Lower lobe of right lung (tissue), 2 donors: ENCODE results near the gene IL12RB1. TPM values are rescaled to one million over a fixed set of nuclear protein-coding genes. Genes with fewer than 3 reads are reported as not detected.

Source experiments
- ATAC-seq, 2 donors: fragments of 200-7000 bp; cut with Tn5 transposase; one replicate each; pipeline ENCODE4 v1.9.1; 2020 to 2022; ENCODE audit warnings: mild to moderate bottlenecking in 2 of 2, moderate library complexity in 2 of 2
- DNase-seq: peaks from one replicate; pipeline ENCODE4 v3.0.0-alpha.2; 2020
- H3K27ac ChIP-seq: fragments of 200-600 bp; one replicate; pipeline ENCODE4 v1.8.0; 2022
- H3K27me3 ChIP-seq: fragments of 200-600 bp; one replicate; pipeline ENCODE4 v1.8.0; 2022; ENCODE audit warnings: low read depth
- H3K36me3 ChIP-seq: fragments of 200-600 bp; one replicate; pipeline ENCODE4 v1.8.0; 2022; ENCODE audit warnings: mild to moderate bottlenecking
- H3K4me1 ChIP-seq: fragments of 200-600 bp; one replicate; pipeline ENCODE4 v1.8.0; 2022
- H3K4me3 ChIP-seq: fragments of 200-600 bp; one replicate; pipeline ENCODE4 v1.8.0; 2022; ENCODE audit warnings: mild to moderate bottlenecking
- H3K9me3 ChIP-seq: fragments of 200-600 bp; one replicate; pipeline ENCODE4 v1.8.0; 2022
- CTCF ChIP-seq: fragments of 200-600 bp; IDR thresholded peaks from one replicate; pipeline ENCODE4 v1.8.0; 2022; ENCODE audit warnings: antibody characterized with exemption, mild to moderate bottlenecking
- intact Hi-C: fragments of 100-400 bp; cut with DNase I; formaldehyde crosslinking; loops from one replicate; pipeline ENCODE4 v1.11.0; 2022
- long read RNA-seq: library from polyadenylated mRNA; unstranded; transcript quantifications from one replicate; pipeline ENCODE4 v2.0.0, GENCODE V29; 2021
- total RNA-seq: library from RNA; stranded (reverse); fragmentation: NEBNext Ultra II Directional; extraction: Animal tissue kit (Norgen Biotek cat#: 25700); gene quantifications from one replicate; pipeline ENCODE4 v1.2.1, GENCODE V29; 2021
- donor health status: DM: no; HTN: yes; CAD: no; lungs with severe emphysema.

The IL12RB1 gene
- 14.6 TPM for total RNA-seq
- long read RNA-seq, transcript IL12RB1-201 (10 exons, 1,902 nt), result major isoform, 8 of 18 reads
- long read RNA-seq, partial matches to known transcripts, result 2 of 18 reads
- long read RNA-seq, other reads (novel, unspliced or antisense), result 6 of 18 reads

- H3K9me3 ChIP-seq, result no peaks in the 10 kb centered on the region
- peaks cover 22% of the 10 kb centered on the region for H3K4me1 ChIP-seq
- no peak for TF ChIP-seq CTCF
- peak within 1 kb of the TSS; percentile 47 for H3K4me3 ChIP-seq
- H3K27ac ChIP-seq, result peak within 1 kb of the TSS; percentile 74
- DNase-seq (peak; percentile 61), ATAC-seq (peak; percentile 47 to 52)
- H3K36me3 ChIP-seq, result no peaks in the 10 kb centered on the region
- intact Hi-C loops, result no loop called here
- no peaks in the 10 kb centered on the region for H3K27me3 ChIP-seq
Measured at GRCh38 chr19:18086590-18087138, at the start of gene IL12RB1. Gene IL12RB1, minus strand, starts transcription at chr19:18086934. Its CDS starts 111 bp downstream, at chr19:18086823.

- H3K4me3 ChIP-seq, result no peak overlapping the region
- H3K9me3 ChIP-seq, result no peaks in the 10 kb centered on the region
- intact Hi-C loops, result no loop called here
- DNase-seq (no peak), ATAC-seq (no peak)
- peaks cover 83% of the 10 kb centered on the region for H3K36me3 ChIP-seq
- TF ChIP-seq CTCF, result no peak
- H3K27me3 ChIP-seq, result no peaks in the 10 kb centered on the region
- no peaks in the 10 kb centered on the region for H3K4me1 ChIP-seq
- H3K27ac ChIP-seq, result no peak overlapping the region
Measured at GRCh38 chr19:18135712-18136584, 49.2 kb upstream of the IL12RB1 start.

GRCh38 chr19:18131841-18132596 lies 45.3 kb upstream of the IL12RB1 start:
- peaks cover 93% of the 10 kb centered on the region for H3K36me3 ChIP-seq
- H3K4me3 ChIP-seq, result no peak overlapping the region
- intact Hi-C loops, result no loop called here
- H3K27ac ChIP-seq, result no peak overlapping the region
- no peaks in the 10 kb centered on the region for H3K4me1 ChIP-seq
- no peak for DNase-seq
- TF ChIP-seq CTCF, result no peak
- no peaks in the 10 kb centered on the region for H3K27me3 ChIP-seq
- ATAC-seq, result no peak
- H3K9me3 ChIP-seq, result no peaks in the 10 kb centered on the region

- Histone ChIP-seq H3K4me3 (no peak overlapping the region), H3K4me1 (no peaks in the 10 kb centered on the region), H3K27me3 (no peaks in the 10 kb centered on the region), H3K27ac (no peak overlapping the region), H3K9me3 (no peaks in the 10 kb centered on the region), H3K36me3 (peaks cover 87% of the 10 kb centered on the region)
- intact Hi-C loops, result no loop called here
- TF ChIP-seq CTCF, result no peak
- ATAC-seq (no peak), DNase-seq (no peak)
Measured at GRCh38 chr19:18130523-18131242, 43.9 kb upstream of the IL12RB1 start.

- Histone ChIP-seq H3K36me3 (peaks cover 88% of the 10 kb centered on the region), H3K4me1 (no peaks in the 10 kb centered on the region), H3K27ac (no peak overlapping the region), H3K9me3 (no peaks in the 10 kb centered on the region), H3K27me3 (no peaks in the 10 kb centered on the region), H3K4me3 (no peak overlapping the region)
- TF ChIP-seq CTCF, result no peak
- intact Hi-C loops, result no loop called here
- no peak for ATAC-seq
- DNase-seq, result no peak
Measured at GRCh38 chr19:18128805-18129204, 42.1 kb upstream of the IL12RB1 start.
